CD4-positive, alpha-beta T cell treated with Interleukin-4 for 4 hours (primary cell): ENCODE results near the gene SLC1A4.
"Not testable (repeated sequence)": the region's sequence is repeated elsewhere in the genome, so short reads cannot be mapped to it uniquely, and the experiment has no call there.

Experiments used
- DNase-seq: peaks from one replicate; pipeline ENCODE4 v3.0.0-alpha.2; 2020

SLC1A4 gene

DNA sequence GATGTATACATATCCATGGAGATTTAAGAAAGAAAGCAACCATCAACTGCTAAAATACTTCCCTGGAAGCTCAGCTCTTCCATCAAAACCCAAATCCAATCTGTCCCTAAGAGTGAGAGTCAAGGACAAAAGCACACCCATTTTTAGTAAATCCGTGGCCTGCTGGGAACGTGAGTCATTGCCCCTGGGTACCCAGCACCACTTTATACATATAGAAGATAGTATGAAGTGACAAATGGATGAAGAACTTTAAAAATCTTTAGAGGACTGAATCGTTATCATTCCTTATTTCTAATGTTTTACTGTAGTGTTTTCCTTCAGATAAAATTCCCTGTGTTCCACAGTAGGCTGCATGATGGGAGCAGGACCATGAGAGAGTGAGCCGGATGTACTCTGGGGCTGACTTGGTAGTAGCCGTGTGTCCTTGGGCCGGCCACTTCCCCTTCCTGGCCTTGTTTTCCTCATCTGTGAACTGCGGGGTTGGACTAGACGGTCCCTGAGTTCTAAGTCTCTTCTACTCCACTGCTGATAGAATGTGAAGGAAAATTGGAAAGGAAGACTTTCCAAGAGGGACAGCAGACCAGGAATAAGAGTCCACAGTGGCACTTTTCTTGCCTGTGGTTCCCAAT, 38.5 kb downstream of the SLC1A4 start:
- no peak for DNase-seq

DNA sequence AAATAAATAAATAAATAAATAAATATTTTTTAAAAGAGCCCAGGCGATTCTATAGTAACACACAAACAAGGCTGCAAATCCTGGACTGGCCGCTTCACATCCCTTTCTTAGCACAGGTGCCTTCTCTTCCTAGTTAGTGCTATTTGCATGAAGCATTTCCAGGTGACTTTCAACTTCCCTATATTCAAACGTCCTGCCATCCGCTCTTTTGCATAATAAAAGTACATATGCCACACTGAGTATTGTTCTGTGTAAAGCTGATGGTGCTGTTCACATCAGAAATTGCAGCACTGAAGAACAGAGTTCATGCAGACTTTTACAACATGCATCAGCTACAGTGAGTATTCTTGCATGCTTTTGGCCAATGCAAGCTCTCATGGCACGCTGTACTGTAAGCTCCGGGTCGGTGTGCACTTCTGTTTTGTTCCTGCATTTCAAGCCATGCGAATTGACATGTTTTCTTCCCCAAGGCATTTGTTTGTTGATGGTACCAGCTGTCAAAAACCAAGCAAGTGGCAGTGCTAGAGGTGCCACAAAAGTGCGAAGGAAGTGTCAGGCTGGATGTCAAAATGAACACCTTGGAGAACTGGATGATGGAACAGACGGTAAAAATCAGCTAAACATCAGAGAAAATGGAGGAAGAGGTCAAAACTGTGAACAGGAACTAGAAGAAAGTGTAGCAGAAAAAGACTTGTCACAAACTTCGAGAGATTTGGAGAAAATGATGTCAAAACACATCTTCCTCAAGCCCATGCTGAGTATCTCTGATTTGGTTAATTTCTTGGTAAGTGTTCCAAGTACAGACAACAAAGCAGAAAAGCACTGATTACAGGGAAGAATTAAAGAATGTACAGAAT, 41.5 kb downstream of the SLC1A4 start:
- DNase-seq: no peak

DNA sequence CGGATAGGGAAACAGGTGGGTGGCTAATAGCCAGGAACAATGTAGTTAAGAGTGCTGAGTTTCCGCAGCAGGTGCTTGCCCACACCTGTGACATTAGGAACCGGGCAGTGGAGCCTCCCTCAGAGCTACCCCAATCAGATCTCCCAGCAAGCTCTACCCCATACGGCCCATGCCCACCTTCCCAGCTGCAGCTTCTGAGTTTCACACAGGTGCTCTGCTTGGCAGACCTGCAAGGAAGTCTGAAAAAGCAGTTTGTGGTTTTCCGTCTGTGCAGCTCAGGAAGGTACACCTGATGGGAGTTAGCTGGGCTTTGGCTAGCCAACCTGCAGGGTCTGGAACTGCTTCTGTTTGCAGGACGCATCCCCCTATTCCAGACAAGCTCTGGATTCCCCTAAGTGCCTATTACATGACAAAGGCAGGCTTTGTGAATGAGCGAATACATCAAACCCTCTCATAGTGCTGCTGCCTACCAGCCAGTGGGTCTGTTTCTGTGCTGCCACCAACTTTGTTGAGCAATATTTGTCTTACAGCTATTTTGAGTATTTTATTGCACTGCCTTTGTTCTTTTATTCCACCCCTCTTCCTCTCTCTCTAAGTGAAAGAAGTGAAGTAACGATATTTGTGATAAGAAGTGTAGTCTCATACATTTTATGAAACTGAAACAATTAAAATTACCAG, 42.3 kb downstream of the SLC1A4 start:
- DNase-seq: no peak

DNA sequence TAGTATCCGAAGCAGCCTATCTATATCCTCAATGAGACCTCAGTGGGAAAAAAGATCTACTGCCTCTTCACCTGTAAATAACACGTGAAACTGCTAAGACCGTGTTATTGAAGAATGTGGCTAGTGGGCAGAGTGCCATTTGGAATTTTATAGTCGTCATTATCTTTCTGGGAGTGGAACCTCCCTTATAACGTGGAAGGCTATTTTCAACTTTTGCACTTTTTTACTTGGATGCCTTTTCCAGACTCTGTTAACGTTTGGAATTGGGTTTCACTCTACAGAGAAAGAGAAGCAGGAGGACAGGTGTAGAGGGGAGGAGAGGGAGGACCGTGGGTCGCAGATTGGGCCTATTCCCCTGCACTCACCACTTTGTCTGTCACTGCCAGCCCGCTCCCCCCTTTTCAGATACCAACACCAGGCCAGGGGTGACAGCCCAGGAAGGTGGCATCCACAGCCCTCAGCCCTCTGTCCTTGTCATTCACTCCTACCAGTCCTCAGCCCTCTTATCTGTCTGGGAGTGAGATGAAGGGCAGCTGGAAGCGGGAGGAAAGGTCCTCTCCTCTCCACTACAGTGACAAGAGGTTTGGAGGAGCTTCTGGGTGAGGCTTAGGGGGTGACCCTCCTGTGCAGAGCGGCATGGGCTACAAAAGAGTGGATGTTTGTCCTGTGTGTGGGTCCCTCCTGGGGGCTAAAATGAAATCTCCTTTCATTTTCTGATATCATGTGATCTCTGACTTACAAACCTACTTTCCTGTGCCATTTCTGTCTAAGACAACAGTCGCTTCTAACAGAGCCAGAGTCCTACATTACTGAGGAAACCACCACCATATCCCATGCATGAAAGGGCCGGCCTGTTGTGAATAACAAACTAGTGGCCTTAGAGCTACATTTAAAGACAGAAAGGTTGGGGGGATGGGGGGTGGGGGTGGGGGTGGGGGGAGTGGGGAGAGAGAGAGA, 43.1 kb downstream of the SLC1A4 start:
- no peak for DNase-seq

DNA sequence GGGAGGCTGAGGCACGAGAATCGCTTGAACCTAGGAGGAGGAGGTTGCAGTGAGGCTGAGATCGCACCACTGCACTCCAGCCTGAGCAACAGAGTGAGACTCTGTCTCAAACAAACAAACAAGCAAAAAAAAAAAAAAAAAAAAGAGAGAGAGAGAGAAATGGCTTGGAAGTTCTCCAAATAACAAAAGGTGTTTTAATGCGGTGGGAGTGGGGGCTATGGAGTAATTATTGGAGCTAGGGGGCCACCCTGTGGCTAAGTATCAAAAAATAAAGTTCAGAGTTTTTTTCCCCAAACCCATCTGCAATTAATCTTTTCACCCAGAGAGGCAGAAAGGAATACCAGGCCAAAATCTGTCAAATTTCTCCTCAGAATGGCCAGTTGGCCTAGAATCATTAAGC, 44.0 kb downstream of the SLC1A4 start:
- DNase-seq: peak; percentile 10

DNA sequence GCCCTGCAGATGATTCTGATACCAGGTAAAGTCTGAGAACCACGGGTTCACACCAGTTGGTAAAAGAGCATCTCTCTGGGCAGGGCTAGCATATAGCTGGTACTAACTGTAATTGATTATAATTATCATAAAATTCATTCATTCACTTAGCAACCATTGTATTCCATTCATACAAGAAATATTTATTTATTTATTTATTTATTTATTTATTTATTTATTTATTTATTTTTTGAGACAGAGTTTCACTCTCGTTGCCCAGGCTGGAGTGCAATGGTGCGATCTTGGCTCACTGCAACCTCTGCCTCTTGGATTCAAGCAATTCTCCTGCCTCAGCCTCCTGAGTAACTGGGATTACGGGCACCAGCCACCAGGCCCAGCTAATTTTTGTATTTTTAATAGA, 44.5 kb downstream of the SLC1A4 start:
- not testable (repeated sequence) for DNase-seq

DNA sequence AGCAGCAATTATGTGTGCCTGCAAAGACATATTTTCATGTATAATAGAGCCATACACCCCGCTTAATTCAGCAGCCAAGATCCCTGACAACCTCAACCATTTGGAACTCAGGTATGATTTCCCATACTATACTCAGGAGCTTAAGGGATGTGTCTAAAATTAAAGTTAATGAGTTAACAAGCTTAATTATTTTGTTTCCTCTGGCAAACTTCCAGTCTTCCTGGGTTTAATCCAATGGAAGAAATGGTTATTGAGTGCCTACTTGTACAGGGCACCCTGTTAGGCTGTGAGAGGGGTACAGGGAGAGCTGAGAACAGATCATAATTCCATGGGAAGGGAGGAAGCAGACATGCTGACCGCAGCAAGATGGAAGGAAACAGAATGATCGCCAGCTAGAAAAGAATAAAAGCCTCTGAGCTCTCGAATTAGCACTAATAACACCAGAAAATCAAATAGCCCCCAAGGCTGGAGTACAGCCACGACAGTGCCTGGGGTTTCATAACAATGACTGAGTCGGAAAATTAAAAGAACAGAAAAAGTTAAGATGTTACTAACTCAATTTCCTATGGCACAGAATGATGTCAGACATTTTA, 46.2 kb downstream of the SLC1A4 start:
- no peak for DNase-seq

DNA sequence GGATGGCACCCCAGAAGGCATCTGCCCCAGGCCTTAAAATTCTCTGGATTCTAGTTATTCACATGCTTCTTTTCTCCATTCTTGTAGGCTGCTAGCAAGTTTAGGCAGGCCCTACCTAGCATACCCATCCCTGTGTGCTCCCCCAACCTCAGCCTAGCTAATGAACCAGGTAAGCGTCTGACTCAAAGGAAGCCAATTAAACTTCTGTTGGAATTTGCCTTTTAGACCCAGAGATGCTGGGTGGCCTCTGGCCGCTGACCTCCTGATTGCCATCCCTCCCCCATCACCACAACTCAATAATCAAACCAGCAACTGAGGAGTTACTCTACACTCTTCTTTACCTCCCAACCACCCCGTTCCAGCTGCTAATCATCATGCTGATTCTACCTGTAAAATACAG, 48.0 kb downstream of the SLC1A4 start:
- DNase-seq: no peak

DNA sequence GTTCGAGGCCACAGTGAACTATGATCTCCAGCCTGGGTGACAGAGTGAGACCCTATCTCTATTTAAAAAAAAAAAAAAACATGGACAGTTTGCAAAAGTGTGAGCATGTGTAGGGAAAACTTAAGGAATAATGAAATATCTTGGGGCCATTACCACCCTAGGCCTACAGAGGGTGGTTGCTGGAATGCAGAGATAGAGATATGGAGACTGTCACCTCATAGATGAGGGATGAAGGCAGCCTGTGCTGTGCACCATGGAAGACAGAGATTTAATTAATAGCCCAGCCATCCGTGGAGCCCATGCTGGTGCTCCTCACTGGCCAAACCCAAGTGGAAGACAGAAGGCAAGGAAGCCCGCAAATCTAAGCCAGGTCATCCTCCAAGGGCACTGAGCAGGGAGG, 50.4 kb downstream of the SLC1A4 start:
- no peak for DNase-seq

DNA sequence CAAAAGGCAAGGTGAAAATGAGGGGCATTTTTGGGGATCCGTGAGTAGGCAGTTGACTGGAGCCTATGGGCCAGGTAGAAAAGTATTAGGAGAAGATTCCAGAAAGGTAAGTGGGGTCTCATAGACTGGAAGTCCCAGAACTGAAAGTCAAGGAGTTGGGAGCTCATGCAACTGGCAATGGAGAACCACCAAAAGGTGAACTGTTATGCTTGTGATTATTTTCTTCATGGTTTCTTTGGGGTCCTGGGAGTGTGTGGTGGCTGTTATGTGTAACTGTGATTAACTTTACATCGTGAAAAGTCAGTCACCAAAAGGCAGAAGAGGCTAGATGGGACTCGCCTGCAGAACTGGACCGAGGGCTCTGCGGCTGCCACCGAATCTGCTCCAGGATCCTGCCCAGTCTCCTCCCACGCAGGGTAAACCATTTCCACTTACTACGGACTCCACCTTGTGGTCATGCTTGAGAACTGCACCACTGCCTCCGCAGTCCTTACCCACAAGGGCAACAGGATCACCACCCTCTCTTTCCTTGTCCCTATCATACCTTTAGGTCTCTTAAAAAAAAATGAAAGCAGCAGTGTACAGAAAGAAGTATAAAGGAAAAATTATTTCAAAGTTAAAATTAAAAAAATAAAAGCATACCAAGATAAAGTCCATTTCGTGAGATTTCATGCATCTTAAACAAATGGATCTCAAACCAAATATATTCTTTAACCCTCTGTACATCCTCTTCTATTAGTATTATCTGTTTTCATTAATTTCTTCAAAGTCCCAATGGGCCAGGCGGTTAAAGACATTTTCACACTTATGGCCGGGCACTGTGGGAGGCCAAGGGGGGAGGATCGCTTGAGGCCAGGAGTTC, 51.4 kb downstream of the SLC1A4 start:
- DNase-seq: peak; percentile 80

DNA sequence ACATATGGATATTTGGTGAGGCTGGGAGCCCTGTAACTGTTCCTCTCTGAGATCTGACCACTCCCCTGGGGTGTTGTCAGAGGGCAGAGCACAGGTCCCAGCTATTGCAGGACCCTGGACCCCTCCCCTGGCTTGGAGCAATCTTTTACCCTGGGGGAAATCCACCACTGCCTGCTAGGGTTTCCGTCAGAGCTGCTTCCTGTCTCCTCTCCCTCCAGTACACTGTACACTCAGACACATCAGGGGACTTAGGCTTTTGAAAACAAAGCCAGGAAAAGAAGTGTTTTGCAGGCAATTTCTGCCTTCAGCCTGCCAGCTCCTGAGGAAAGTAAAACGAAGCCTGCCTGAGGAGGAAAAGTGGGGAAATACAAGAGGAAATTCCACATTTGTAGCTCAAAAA, 53.8 kb downstream of the SLC1A4 start:
- DNase-seq: no peak

DNA sequence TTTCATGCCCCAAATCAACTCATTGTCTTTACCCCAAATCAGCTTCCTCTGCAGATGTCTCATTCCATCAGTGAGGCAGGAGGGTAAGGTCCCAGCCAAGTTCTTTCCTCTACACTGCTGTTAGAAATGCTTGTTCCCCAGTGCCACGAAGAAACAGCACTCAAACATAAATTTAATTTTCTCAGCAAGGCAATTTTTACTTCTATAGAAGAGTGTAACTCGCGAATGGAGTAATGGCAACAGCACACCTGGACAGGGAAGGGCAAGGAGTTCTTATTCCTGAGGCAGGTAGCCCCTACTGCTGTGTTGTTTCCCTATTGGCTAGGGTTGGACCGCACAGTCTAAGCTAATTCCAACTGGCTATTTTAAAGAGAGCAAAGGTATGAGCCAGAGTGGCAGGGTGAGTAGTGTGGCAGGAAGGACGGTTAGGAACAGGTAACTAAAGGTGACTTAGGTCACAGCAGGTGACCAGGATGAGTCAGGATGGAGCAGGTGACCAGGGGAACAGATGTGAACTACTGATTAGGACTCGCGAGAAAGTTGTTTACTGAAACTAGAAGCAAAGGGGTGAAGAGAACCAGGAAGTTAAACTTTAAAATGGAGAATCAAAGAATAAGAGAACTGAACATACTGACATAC, 55.0 kb downstream of the SLC1A4 start:
- no peak for DNase-seq

DNA sequence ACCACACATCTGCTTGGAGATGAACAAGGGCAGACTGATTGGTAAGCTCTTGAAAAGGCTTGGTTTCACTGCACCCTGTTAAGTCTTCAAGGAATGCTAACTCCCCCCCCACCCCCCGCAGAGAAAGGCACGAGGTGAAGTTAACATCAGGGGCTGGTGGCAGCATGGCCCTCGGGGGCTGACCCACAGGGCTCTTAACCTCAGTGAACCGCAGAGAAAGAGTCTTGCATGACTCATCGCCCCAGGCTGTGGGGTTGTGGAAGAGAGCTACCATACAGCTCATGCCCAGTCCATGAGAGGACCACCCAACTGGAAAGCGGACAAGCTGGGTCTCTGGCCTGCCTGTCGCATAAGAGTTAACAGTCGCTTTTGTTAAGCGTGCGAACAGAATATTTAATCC, 56.5 kb downstream of the SLC1A4 start:
- no peak for DNase-seq

DNA sequence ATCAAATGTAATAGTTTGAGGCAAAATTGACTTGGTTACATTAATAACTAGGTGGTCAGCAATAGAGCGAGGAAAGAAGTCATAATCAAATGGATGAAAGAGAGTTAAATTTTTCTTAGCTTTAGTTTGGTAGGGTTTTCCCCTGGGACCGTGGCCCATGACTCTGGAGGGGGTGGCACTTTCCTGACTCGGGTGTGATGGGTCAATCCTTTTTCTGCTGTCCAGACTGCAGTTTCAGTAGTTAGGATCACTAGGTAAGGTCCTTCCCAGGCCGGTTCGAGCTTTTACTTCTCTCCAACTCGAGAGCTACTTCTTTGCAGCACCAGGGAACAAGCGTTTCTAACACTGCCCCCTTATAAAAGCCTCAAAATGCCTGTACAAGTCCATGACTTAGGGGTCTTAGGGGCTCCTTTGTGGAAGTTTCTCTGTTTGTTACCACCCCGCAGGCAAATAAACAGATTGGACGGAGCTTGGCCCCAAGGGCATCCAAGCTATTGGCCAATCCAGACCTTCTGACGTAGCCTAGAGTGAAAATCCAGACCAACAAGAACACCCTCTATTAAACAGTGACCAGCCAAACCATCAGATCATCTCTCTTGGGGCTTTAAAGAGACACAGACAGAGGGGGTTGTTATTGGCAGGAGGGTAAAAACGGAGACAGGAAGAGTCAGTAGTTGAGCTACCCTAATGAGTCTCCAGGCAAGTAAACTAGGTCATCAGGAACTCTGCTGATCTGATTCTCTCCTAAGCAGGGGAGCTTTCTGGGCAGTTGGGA, 57.6 kb downstream of the SLC1A4 start:
- DNase-seq: no peak

DNA sequence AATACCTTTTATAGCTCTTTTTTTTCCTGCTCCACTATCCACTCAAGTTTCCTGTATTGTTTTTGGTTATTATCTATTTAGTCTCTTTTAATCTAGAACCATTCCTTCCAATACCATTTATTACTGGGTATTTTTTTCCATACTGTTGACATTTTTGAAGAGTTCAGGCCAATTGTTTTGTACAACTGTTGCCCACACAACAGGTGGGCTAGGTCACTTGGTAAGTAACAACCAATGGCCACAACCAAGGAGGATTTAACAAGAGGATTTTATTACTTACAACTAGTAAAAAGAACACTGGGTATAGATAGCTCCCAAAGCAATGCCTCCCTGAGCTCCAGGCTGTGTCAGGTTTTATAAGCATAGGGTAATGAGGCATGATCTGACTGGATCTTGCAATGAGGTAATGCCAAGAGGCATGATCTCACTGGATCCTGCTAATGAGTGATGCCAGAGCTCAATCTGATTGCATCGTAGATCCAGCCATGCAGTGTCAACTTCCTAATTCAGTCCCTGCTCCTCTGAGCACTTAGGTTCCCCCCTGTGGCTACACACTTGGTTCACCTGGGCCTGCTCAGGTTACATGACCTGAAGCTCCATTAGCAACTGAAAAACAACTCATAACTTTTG, 59.9 kb downstream of the SLC1A4 start:
- DNase-seq: no peak

DNA sequence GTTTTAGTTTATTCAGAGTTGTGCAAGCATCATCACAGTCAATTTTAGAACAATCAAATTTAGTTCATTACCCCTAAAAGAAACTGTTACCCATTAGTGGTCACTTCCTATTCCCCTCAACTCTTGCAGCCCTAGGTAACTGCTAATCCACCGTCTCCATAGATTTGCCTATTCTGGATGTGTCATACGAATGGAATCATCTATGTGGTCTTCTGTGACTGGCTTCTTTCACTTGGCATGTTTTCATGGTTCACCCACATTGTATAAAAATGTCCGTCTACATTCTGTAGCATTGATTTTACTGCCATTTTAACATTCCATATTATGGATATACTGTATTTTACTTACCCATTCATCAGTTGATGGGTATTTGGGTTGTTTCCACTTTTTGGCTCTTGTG, 61.7 kb downstream of the SLC1A4 start:
- DNase-seq: no peak

DNA sequence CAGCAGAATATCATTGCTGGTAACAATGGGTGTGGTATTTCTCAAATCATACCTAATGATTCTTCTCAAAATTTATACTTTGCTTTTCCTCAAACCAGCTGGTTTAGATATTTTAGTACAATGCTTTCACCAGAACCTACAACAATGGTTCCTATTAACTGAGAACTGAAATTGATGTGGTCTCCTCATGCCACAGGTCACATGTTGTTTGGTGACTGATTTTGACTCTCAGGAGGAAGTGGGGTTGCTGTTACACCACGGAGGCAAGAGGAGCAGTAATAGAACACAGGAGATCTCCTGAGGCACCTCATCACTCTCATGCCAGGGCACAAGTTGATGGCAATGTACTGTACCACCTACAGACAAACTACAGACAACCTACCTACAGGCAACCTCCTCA, 64.0 kb downstream of the SLC1A4 start:
- peak; percentile 72 for DNase-seq

DNA sequence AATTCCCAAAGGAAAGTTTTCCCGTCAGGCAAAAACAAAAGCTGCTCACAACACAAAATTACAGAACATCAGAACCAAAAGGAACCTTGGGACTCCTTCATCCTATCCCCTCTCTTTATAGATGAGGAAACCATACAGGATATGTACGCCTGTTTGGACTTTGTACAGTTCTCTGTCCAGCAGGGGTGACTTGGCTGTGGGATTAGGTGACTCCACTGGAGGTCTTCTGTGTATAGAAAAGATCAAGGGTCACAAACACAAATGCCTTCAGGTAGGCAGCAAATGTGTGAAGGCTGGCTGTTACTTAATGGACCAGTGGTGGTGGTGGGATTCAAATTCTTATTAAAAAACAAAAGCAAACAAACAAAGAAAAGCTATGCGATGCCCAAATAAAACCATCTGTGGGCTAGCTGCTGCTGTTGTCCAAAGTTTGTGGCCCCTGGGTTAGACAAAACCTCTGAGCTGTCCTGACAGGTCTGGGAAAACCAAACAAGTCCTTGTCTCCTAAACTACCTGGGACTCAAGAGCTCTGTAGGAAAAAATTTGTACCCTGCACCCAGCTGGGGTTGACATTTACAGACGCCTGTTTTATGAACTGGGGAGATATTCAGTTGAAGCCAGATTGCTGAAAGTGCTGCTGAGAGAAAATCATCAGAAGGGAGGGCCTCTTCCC, 65.7 kb downstream of the SLC1A4 start:
- no peak for DNase-seq
